Gastrocnemius medialis (tissue), 4 donors: Measurements from ENCODE around the gene ADPRHL1. TPM values are rescaled to one million over a fixed set of nuclear protein-coding genes. Genes with fewer than 3 reads are reported as not detected.

Source experiments
- ATAC-seq, 2 donors: fragments of 150-250 bp; one replicate each; pipeline ENCODE4 v1.9.1; 2016
- DNase-seq, 2 donors: peaks; one replicate each; pipeline ENCODE4 v3.0.0-alpha.2; 2019
- H3K27ac ChIP-seq, 4 donors: fragments of 200-600 bp; sonication (generic); 1 replicate in 1 of 4; 2 replicates in 3 of 4; pipeline ENCODE4 v1.5.1; 2016 to 2018; ENCODE audit warnings: mild to moderate bottlenecking in 2 of 4, moderate library complexity in 1 of 4
- H3K27me3 ChIP-seq, 3 donors: fragments of 200-600 bp; sonication (generic) in 2 of 3; 1 replicate in 1 of 3; 2 replicates in 2 of 3; pipeline versions ENCODE4 v1.5.1 to v1.6.0; 2016 to 2019; ENCODE audit warnings: mild to moderate bottlenecking in 1 of 3, moderate library complexity in 1 of 3
- H3K36me3 ChIP-seq, 2 donors: fragments of 200-600 bp; sonication (generic) in 1 of 2; one replicate each; pipeline ENCODE4 v1.5.1; 2017 to 2018
- H3K4me1 ChIP-seq, 2 donors: fragments of 200-600 bp; sonication (generic) in 1 of 2; one replicate each; pipeline ENCODE4 v1.5.1; 2016 to 2017; ENCODE audit warnings: mild to moderate bottlenecking in 2 of 2
- H3K4me3 ChIP-seq, 4 donors: fragments of 200-600 bp; sonication (generic) in 3 of 4; 1 replicate in 1 of 4; 2 replicates in 3 of 4; pipeline ENCODE4 v1.5.1; 2016 to 2019; ENCODE audit warnings: mild to moderate bottlenecking in 2 of 4
- H3K9me3 ChIP-seq, 3 donors: fragments of 200-600 bp; sonication (generic) in 2 of 3; 1 replicate in 1 of 3; 2 replicates in 2 of 3; pipeline ENCODE4 v1.5.1; 2016 to 2019
- CTCF ChIP-seq, 5 experiments: fragments of 450-650 bp in 3 of 5; fragments of 200-600 bp in 2 of 5; sonication (generic) in 2 of 5; IDR thresholded peaks in 4 of 5; conservative IDR thresholded peaks in 1 of 5; 1 replicate in 4 of 5; 2 replicates in 1 of 5; pipeline ENCODE4 v1.5.1; 2016 to 2019; ENCODE audit warnings: antibody characterized with exemption in 5 of 5, mild to moderate bottlenecking in 3 of 5, moderate library complexity in 3 of 5
- POLR2A ChIP-seq, 2 donors: fragments of 450-650 bp; IDR thresholded peaks; one replicate each; pipeline ENCODE4 v1.6.1; 2017; ENCODE audit warnings: antibody characterized with exemption in 2 of 2, mild to moderate bottlenecking in 2 of 2, moderate library complexity in 2 of 2
- in situ Hi-C, 4 donors: fragments of 200-750 bp; cut with MboI; loops; one replicate each; pipeline versions ENCODE4 v1.15.0 to v1.8.0; 2017; ENCODE audit warnings: low sequenced_read_pairs in 4 of 4
- intact Hi-C: fragments of 100-400 bp; cut with DNase I; formaldehyde crosslinking; loops from one replicate; pipeline ENCODE4 v1.15.1; 2023; ENCODE audit warnings: low total_unique reads
- total RNA-seq, 4 donors: library from RNA; depleted of rRNA; stranded (reverse); fragments of >200 nt; gene quantifications; one replicate each; pipeline versions ENCODE4 v1.1.0 to v1.2.3, GENCODE V29; 2016

Gene ADPRHL1
- total RNA-seq, 4 donors from 2014 or later, result 224 to 354 (median 295) TPM

GRCh38 chr13:113460599-113460998, 7.3 kb upstream of the ADPRHL1 start:
- Histone ChIP-seq H3K36me3 (peaks cover 0 to 46% of the 10 kb centered on the region in 2 donors), H3K27ac (no peak overlapping the region), H3K27me3 (no peaks in the 10 kb centered on the region), H3K4me3 (no peak overlapping the region), H3K4me1 (peaks cover 0 to 5% of the 10 kb centered on the region in 2 donors), H3K9me3 (no peaks in the 10 kb centered on the region)
- no peak for DNase-seq
- in situ Hi-C loops, result no loop called here
- intact Hi-C loops, result no loop called here
- TF ChIP-seq POLR2A (IDR thresholded peaks at IDR 0.05) (no peak), CTCF (IDR thresholded peaks at IDR 0.05 in 4 of 5, conservative IDR thresholded peaks at IDR 0.05 in 1 of 5) (no peak)
- ATAC-seq, result no peak

GRCh38 chr13:113460064-113460555, 6.8 kb upstream of the ADPRHL1 start:
- Histone ChIP-seq H3K36me3 (peaks cover 0 to 46% of the 10 kb centered on the region in 2 donors), H3K9me3 (no peaks in the 10 kb centered on the region), H3K27ac (no peak overlapping the region), H3K4me3 (no peak overlapping the region), H3K27me3 (no peaks in the 10 kb centered on the region), H3K4me1 (peaks cover 0 to 5% of the 10 kb centered on the region in 2 donors)
- TF ChIP-seq POLR2A (IDR thresholded peaks at IDR 0.05) (no peak), CTCF (IDR thresholded peaks at IDR 0.05 in 4 of 5, conservative IDR thresholded peaks at IDR 0.05 in 1 of 5) (no peak)
- ATAC-seq (no peak), DNase-seq (no peak)
- intact Hi-C loops (no loop called here), in situ Hi-C loops (no loop called here)

GRCh38 chr13:113458253-113459065, 5.2 kb upstream of the ADPRHL1 start:
- DNase-seq, result no peak
- no peak for TF ChIP-seq POLR2A (IDR thresholded peaks at IDR 0.05)
- TF ChIP-seq CTCF (IDR thresholded peaks at IDR 0.05 in 4 of 5, conservative IDR thresholded peaks at IDR 0.05 in 1 of 5), result peak in 1 of 5 experiments; percentile 33
- no peak overlapping the region for H3K4me3 ChIP-seq
- no peaks in the 10 kb centered on the region for H3K27me3 ChIP-seq
- H3K4me1 ChIP-seq, result peaks cover 5 to 12% of the 10 kb centered on the region in 2 donors
- H3K27ac ChIP-seq, result no peak overlapping the region
- H3K36me3 ChIP-seq, result peaks cover 0 to 46% of the 10 kb centered on the region in 2 donors
- in situ Hi-C loops, result loop anchor here in 1 of 4 donors (10.0 kb wide), 1 partner anchor 164 kb away; the partner anchor contains the start of gene LAMP1
- no peak for ATAC-seq
- intact Hi-C loops, result loop anchor here (10.0 kb wide), 1 partner anchor 64 kb away; no protein-coding TSS in a partner anchor
- H3K9me3 ChIP-seq, result no peaks in the 10 kb centered on the region

- peaks cover 9 to 12% of the 10 kb centered on the region in 2 donors for H3K4me1 ChIP-seq
Measured at GRCh38 chr13:113457510-113457909, 4.2 kb upstream of the ADPRHL1 start.

More at GRCh38 chr13:113457510-113457909, 4.2 kb upstream of the ADPRHL1 start:
- Histone ChIP-seq H3K4me3 (no peak overlapping the region), H3K27me3 (no peaks in the 10 kb centered on the region), H3K27ac (no peak overlapping the region), H3K36me3 (peaks cover 0 to 46% of the 10 kb centered on the region in 2 donors), H3K9me3 (no peaks in the 10 kb centered on the region)
- in situ Hi-C loops, result loop anchor here in 1 of 4 donors (10.0 kb wide), 1 partner anchor 163 kb away; the partner anchor contains the start of gene LAMP1
- DNase-seq (no peak), ATAC-seq (no peak)
- TF ChIP-seq POLR2A (IDR thresholded peaks at IDR 0.05) (no peak), CTCF (IDR thresholded peaks at IDR 0.05 in 4 of 5, conservative IDR thresholded peaks at IDR 0.05 in 1 of 5) (no peak)
- intact Hi-C loops, result loop anchor here (10.0 kb wide), 1 partner anchor 63 kb away; no protein-coding TSS in a partner anchor
